Muscle layer of duodenum (tissue), 2 donors: ENCODE results near the gene GCGR.

Experiments
- H3K27ac ChIP-seq: one replicate; pipeline ENCODE4 v1.7.0; 2013; ENCODE audit warnings: mild to moderate bottlenecking, low read length
- H3K27me3 ChIP-seq: one replicate; pipeline ENCODE4 v1.7.0; 2013; ENCODE audit warnings: low read depth, mild to moderate bottlenecking, control low read depth, low read length
- H3K36me3 ChIP-seq, 2 donors: one replicate each; pipeline ENCODE4 v1.7.0; 2013; ENCODE audit warnings: low read length in 2 of 2, control low read depth in 1 of 2, mild to moderate bottlenecking in 1 of 2; ENCODE audit not compliant: insufficient read depth in 2 of 2, control insufficient read depth in 1 of 2
- H3K4me1 ChIP-seq, 2 donors: one replicate each; pipeline ENCODE4 v1.7.0; 2013; ENCODE audit warnings: low read length in 2 of 2, mild to moderate bottlenecking in 2 of 2, control low read depth in 1 of 2, moderate library complexity in 1 of 2; ENCODE audit not compliant: insufficient read depth in 2 of 2, control insufficient read depth in 1 of 2
- H3K4me3 ChIP-seq, 2 donors: one replicate each; pipeline ENCODE4 v1.7.0; 2013; ENCODE audit warnings: low read length in 2 of 2, low read depth in 1 of 2, mild to moderate bottlenecking in 1 of 2
- H3K9me3 ChIP-seq, 2 donors: one replicate each; pipeline ENCODE4 v1.7.0; 2013; ENCODE audit warnings: low read length in 2 of 2, control low read depth in 1 of 2, mild to moderate bottlenecking in 1 of 2; ENCODE audit not compliant: control insufficient read depth in 1 of 2
- donor health status: healthy.

The GCGR gene

DNA sequence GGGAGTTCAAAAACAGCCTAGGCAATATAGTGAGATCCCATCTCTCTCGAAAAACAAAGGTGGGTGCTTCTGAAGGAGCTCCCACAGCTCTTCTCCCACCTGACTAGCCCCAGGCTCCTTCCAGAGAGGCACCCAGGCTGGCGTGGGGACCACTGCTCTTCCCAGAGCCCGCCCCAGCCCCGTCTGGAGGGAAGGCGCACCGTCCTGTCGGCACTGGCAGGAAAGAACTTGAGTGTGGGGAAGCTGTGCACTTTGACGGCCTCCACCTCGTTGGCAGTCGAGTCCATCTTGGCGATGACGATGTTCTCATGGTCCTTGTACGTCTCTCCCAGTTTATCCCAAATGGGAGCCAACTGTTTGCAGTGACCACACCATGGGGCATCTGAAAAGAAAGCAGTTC lies 41.4 kb downstream of the GCGR start:
- no peaks in the 10 kb centered on the region for H3K27me3 ChIP-seq
- H3K4me3 ChIP-seq, result no peak overlapping the region
- no peak overlapping the region for H3K27ac ChIP-seq
- peaks cover 47 to 54% of the 10 kb centered on the region in 2 donors for H3K36me3 ChIP-seq
- no peaks in the 10 kb centered on the region for H3K9me3 ChIP-seq
- H3K4me1 ChIP-seq, result no peaks in the 10 kb centered on the region

DNA sequence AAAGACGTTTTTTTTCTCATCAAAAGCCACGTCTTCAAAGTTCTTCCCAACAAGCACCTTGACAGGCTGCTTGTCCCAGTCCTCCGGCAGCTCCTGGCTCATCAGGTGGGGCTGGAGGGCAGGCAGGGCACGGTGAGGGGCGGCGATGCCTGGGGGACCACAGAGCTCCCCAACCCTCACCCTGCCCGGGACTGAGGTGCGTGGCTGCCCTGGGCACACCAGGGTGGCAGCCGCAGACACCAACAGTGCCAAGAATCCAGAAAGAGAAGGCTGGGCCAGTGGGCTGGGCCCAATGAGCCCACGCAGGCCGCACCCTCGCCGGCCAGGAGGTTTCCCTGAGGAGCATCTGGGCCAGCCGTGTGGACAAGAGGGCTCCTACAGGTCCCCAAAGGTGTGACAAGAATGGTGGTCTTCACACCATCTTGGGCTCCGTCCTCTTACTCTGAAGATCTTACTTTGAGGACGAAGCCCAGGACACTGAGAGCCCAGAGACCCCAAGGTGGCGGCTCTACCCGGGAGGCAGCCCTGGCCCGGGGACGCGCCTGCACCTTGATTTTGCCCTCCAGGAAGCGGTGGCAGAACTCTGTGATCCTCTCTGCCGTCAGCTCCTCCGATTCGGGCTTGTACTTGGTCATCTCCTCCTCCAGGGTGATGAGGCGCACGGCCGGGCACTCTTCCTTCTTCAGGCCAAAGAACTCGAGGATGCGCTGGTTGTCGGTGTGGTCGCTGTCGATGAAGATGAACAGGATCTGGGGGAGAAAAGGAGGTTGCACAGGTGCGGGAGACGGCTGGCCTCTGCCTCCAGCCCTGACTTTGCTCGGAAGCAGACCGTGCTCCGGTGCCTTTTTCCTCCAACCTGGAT lies 42.2 kb downstream of the GCGR start:
- peaks cover 47 to 54% of the 10 kb centered on the region in 2 donors for H3K36me3 ChIP-seq
- H3K4me1 ChIP-seq, result no peaks in the 10 kb centered on the region
- H3K4me3 ChIP-seq, result no peak overlapping the region
- no peak overlapping the region for H3K27ac ChIP-seq
- H3K27me3 ChIP-seq, result no peaks in the 10 kb centered on the region
- H3K9me3 ChIP-seq, result no peaks in the 10 kb centered on the region

DNA sequence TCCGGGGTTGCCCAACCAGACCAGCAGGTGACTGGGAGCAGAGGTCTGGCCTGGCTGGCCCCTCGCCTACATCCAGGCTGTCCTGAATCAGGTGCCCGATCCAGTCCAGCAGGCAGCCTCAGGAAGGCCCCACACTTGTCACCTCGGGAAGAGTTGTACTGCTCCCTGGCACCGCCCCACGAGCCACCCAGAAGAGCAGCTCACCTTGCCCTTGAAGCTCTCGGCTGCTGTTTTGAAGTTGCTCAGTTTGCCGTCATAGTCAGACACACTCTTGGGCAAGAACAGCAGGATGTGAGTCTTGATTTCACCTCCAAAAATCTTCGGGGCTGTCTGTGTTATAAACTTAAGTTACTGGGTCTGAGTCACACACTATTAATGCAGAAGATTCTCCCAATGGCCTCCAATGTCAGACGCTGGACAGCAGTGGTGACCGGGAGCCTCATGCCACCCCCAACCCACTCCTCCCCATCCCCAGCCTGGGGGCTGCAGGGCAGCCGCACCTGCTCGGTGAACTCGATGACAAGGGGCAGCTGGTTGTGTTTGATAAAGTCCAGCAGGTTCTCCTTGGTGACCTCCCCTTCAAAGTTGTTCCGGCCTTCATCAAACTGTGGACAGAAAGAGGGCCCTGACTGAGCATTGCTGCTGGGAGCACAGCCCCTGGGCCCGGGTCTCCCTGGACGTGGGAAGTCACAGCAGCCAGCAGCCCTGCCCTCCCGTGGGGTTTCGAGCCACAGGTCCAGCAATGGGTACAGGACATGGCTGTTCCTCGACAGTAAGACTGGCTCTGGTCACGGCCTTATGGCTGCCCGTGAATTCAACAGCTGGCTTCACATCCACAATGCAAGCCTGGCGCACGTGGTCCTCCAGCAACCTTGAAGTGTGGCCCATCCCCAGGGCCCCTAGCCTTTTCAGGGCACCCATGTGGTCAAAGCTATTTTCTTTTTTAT lies 43.1 kb downstream of the GCGR start:
- Histone ChIP-seq H3K4me3 (no peak overlapping the region), H3K27ac (no peak overlapping the region), H3K4me1 (no peaks in the 10 kb centered on the region), H3K9me3 (no peaks in the 10 kb centered on the region), H3K36me3 (peaks cover 53 to 63% of the 10 kb centered on the region in 2 donors), H3K27me3 (no peaks in the 10 kb centered on the region)

DNA sequence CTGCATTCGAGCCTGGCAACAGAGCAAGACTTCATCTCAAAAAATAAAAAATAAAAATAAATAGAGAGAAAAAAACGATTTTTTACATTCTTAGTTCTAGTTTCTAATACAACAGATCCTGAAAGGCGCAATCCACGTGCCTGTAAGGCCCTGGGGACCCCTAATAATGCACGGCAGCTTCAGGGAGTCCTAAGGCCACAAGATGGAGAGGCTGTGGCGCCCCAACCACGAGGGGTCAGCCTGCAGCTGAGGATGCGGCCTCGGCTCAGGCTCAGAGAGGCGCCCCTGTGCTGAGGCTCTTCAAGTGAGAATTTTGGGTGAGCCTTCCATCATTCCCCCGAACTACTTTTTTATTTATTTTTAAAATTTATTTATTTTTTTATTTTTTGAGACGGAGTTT lies 45.5 kb downstream of the GCGR start:
- Histone ChIP-seq H3K27me3 (no peaks in the 10 kb centered on the region), H3K27ac (no peak overlapping the region), H3K36me3 (peaks cover 51 to 63% of the 10 kb centered on the region in 2 donors), H3K4me1 (no peaks in the 10 kb centered on the region), H3K4me3 (no peak overlapping the region), H3K9me3 (no peaks in the 10 kb centered on the region)

DNA sequence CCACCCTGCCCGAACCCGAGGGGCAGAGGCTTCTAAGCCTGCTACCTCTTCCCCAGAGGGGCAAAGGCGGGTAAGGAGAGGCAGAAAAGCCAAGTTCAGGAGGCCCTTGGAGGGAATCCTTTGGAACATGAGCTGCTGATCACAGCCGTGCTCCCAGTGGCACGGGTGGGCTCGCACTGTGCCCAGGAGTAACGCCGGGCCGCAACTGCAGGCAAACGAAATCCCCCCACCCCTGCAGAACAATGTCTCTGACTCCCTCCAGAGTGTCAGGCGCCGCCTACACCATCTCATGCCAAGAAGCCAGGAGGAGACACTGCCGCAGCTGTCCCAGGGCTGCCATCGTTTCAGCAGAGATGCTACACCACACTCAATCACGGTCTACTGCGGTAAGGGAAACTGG lies 47.5 kb downstream of the GCGR start:
- H3K27me3 ChIP-seq, result no peaks in the 10 kb centered on the region
- H3K4me3 ChIP-seq, result no peak overlapping the region
- peaks cover 0 to 9% of the 10 kb centered on the region in 2 donors for H3K4me1 ChIP-seq
- H3K36me3 ChIP-seq, result peaks cover 45 to 54% of the 10 kb centered on the region in 2 donors
- H3K9me3 ChIP-seq, result no peaks in the 10 kb centered on the region
- no peak overlapping the region for H3K27ac ChIP-seq

DNA sequence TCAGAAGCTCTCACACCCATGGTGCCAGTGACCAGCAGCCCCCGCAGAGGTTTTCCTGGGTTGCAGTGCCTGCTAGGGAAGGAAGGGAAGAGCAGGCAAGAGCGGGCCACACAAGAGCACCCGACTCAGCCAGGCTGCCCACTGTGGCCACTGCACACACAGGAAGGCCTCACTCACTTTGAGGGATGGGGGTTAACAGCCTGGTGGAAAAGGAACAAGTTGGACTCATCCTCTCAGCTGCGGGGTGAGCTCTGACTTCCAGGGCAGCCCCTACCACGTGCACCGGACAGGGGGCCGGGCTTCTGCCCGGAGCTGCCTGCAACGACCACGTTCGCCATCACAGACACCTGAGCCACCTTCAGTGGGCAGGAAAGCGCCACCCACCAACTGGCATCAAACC lies 48.3 kb downstream of the GCGR start:
- H3K27ac ChIP-seq, result no peak overlapping the region
- no peak overlapping the region for H3K4me3 ChIP-seq
- H3K36me3 ChIP-seq, result peaks cover 37 to 46% of the 10 kb centered on the region in 2 donors
- H3K27me3 ChIP-seq, result no peaks in the 10 kb centered on the region
- no peaks in the 10 kb centered on the region for H3K9me3 ChIP-seq
- H3K4me1 ChIP-seq, result peaks cover 0 to 9% of the 10 kb centered on the region in 2 donors

DNA sequence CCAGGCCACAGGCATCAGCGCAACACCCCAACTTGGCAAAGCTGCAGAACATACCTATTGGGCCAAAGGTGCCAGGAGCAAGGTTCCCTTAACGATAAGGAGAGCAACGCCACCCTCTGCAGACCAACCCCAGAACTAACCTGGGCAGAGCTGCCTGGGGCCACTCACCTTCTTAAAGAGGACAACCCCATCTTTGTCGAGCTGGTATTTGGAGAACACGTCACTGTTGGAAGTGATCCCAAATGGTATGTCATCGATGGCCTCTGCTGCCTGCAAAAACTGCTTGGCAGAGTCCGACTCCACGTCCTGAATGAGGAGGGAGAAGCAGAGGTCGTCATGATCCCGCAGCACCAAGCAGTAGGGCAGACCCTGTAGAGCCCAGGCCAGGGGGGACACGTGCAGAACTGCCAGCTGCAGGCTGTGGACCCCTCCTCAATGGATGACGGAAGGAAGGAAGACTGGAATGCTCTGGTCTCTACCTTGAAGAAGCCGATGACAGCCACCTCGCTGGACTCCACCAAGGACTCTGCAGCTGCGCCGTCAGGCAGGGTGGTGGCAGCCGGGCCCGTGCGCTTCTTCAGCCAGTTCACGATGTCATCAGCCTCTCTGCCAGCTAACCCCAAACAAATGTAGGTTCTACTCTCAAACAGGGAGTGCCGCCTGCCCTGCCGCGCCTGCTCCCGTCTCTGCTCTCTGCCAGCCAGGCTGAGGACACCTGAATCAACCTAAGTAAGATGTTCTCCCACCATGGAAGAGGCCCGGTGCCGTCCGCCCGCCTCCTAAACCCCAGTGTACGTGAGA lies 51.2 kb downstream of the GCGR start:
- Histone ChIP-seq H3K36me3 (peaks cover 38 to 47% of the 10 kb centered on the region in 2 donors), H3K9me3 (no peaks in the 10 kb centered on the region), H3K27ac (no peak overlapping the region), H3K27me3 (no peaks in the 10 kb centered on the region), H3K4me1 (peaks cover 5 to 24% of the 10 kb centered on the region in 2 donors), H3K4me3 (no peak overlapping the region)

DNA sequence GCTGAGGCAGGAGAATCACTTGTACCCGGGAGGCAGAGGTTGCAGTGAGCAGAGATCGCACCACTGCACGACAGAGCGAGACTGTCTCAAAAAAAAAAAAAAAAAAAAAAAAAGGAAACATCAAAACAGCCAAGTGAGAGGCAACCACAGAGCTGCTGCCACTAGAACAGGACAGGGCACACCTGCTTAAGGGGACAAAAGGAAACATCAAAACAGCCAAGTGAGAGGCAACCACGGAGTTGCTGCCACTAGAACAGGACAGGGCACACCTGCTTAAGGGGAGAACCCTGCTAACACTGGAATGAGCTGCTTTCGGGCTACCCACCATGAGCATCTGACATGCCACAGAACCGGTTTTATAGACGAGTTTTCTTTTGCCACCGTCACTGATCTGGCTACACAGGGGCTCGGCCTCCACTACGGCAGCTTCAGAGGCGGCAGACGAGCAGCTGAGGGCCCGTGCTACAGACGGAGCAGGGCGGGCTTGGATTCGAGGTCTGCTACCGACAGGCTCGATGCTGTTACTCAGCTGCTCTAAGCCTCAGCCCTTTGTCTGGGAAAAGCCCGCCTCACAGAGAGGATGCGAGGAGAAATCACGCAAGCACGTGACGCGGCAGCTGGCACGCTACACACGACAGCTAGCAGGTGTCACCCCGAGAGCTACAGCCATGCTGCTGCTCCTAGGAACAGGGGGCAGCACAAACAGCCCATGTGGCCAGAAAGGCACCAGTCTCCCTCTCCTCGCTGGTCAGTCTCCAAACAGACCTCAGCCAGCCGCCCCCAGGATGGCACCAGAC lies 54.4 kb downstream of the GCGR start:
- peak overlapping the region; percentile 84 to 92 for H3K4me3 ChIP-seq
- no peaks in the 10 kb centered on the region for H3K9me3 ChIP-seq
- peaks cover 5 to 45% of the 10 kb centered on the region in 2 donors for H3K4me1 ChIP-seq
- H3K36me3 ChIP-seq, result peaks cover 21 to 32% of the 10 kb centered on the region in 2 donors
- H3K27me3 ChIP-seq, result no peaks in the 10 kb centered on the region
- peak overlapping the region; percentile 92 for H3K27ac ChIP-seq

DNA sequence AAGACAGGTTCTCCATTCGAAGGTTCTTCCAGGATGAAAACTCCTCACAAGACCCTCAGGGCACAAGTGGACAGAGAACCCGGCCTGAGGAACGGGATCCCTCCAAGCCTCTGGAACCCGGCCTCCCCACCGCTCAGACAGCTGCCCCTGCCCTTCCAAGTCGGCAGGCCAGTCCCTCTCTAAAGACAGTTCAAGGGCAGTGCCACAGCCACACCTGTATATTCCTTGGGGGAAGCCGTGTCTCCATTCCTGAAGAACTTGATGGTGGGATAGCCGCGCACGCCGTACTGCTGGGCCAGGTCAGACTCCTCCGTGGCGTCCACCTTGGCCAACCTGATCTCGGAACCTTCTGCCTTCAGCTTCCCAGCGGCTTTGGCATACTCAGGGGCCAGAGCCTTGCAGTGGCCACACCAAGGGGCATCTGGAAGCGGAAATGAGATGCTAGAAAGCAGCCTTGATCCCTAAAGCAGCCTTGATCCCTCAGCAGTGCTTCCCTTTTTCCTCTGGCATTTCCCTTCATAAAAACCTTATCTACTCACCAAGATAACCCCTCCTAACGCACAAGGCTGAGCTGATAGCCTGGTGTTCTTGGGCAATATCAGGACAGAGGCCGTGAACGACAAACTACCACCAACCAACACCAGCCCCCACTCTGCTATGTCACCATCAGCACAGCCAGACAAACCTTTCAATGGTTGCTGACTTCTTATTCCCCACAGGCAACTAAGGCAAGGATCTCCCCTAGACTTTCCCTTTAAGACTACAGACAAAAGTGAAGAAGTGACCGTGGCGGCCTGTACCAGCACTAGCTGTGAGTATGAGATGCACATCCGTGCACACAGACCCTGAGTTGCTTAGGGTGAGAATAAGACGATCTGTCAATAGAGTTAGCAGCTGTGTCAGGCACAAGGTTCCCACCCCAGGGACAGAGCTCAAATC lies 55.3 kb downstream of the GCGR start:
- peak overlapping the region; percentile 92 for H3K27ac ChIP-seq
- H3K4me1 ChIP-seq, result peaks cover 5 to 49% of the 10 kb centered on the region in 2 donors
- H3K4me3 ChIP-seq, result peak overlapping the region; percentile 84 to 92
- H3K27me3 ChIP-seq, result no peaks in the 10 kb centered on the region
- no peaks in the 10 kb centered on the region for H3K9me3 ChIP-seq
- H3K36me3 ChIP-seq, result peaks cover 16 to 28% of the 10 kb centered on the region in 2 donors
